Measurements from ENCODE around the gene SRSF5.
A peak's percentile ranks its signal among the peaks of the same experiment; 100 is the strongest.
"Not testable (repeated sequence)": the region's sequence is repeated elsewhere in the genome, so short reads cannot be mapped to it uniquely, and the experiment has no call there.

The SRSF5 gene

GRCh38 chr14:69811227-69811867, 44.4 kb downstream of the SRSF5 start:
- no peak for DNase-seq

- DNase-seq, result no peak
Measured at GRCh38 chr14:69811868-69812252, 44.9 kb downstream of the SRSF5 start.

DNA sequence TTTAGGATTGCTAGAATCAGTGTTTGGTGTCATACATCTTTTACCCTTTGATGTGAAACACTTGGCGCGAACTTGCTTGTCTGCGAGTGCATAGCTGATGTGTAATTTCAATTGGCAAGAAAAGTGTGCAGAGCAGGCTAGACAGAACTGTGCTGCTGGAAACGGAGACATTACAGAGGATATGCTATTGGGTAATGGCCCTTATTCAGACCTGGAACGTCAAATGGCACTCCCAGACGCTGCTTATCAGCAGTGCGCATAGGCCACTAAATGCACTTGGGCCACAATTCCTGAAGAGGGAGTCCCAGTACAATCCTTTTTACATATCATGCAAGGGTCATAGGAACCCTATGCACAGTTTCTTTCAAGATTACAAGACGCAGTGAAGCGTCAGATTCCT, 45.8 kb downstream of the SRSF5 start:
- peak; percentile 34 for DNase-seq

DNA sequence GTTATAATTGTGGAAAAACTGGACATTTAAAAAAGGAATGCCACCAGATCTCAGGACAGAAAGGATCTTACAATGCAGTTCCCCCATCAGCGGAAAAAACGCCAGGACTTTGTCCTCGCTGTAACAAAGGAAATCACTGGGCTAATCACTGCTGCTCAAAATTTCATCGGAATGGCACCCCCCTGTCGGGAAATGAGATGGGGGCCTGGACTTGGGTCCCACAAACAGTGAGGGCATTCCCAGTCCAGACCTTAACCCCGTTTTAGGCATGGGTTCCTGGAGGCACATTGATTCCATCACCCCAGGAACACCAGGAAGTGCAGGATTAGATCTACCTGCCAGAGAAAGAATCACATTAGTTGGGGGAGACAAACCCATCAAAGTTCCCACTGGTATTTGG, 46.4 kb downstream of the SRSF5 start:
- not testable (repeated sequence) for DNase-seq

DNA sequence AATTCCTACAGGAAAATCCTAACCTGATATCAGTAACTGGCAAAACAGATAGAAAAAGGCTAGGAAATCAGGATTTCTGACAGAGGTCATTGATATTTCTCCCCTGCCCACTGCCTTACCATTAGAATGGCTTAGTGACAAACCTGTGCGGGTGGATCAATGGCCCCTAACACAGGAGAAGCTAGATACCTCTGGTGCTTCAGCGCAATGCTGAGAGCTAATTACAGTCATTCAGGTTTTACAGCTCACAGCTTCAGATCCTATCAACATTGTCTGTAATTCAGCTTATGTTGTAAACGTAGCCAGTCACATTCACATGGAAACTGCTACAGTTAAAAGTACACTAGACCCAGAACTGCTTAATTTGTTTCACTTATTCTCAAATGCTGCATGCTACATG, 47.5 kb downstream of the SRSF5 start:
- DNase-seq, result no peak

DNA sequence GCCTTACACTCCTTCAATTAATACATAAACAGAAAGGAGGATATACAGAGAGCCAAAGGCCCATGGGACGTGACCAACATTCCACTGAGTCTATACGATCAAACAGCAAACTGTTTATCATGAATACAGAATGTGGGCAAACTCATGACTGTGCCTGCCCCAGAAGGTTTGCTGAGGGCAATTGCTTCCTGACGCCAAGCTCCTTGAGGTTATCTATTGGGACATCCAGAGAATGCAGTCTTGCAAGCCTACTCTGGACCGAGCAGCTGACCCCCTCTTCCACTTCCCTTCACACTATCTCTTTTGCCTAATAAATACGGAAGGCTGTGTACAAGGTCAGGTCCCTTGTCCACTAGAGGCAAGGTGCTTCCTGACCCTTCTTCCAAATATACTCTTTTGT, 48.6 kb downstream of the SRSF5 start:
- no peak for DNase-seq

- DNase-seq, result no peak
Measured at GRCh38 chr14:69816216-69816615, 49.3 kb downstream of the SRSF5 start.

DNA sequence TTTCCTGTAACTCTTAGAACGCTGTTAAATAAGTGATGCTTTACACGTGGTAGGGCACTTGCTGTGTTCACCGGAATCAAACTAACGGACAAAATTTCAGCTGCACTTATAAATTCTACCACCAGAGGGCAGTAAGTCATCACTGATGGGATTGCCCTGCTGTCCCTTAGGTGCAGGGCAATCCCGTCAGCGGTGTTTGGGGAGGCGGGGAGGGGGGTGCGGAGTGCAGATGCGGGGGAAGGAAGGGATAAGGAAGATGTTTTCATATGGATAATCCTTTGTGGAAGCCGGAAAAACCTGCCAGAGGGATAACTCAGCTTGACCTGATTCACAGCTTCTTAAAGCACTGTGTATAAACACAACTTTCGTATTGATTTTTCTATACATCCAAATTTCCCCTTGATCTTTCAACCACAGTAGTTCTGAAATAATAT, 51.8 kb downstream of the SRSF5 start:
- DNase-seq, result peak; percentile 83

GRCh38 chr14:69819607-69820006, 52.7 kb downstream of the SRSF5 start:
- no peak for DNase-seq

DNA sequence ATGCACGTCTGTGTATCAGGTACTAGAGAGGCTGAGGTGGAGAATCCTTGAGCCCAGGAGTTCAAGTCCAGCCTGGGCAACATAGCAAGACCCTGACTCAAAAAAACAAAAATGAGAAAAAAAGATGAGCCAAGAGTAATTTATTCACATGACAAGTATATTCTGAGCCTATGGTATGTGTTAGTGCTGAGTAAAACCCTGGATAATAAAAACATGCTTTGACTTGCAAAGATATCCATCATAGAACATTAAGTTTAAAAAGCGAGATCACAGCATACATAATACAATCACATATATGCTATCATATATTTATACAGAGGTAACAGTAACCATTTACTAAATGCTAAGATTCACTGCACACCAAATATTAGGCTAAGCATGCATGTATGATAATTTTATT, 54.0 kb downstream of the SRSF5 start:
- DNase-seq, result no peak
